Measurements from ENCODE around the gene DUSP21. TPM values are rescaled to one million over a fixed set of nuclear protein-coding genes. Genes with fewer than 3 reads are reported as not detected.

The DUSP21 gene
- total RNA-seq, 5 donors from 2014 or later (not counting 1 experiment from before 2014, with no cell fraction given), result not detected

GRCh38 chrX:44874420-44875184 is 30.8 kb downstream of the DUSP21 start:
- no peaks in the 10 kb centered on the region for H3K27me3 ChIP-seq (replicated peaks in 1 of 2; ENCODE audit: control insufficient read depth in 2 of 2, extremely low read depth in 1 of 2, insufficient read depth in 2 of 2, low read length in 1 of 2)
- no peaks in the 10 kb centered on the region for H3K9me3 ChIP-seq
- DNase-seq (peak in 25 of 35 experiments; percentile 2 to 55 (median 16)), ATAC-seq (replicated peaks in 1 of 4) (no peak)
- WGBS (ENCODE audit: insufficient coverage), result 0% methylated on average over 2 of the region's 14 CpGs
- Mint-ChIP-seq H3K27me3 (no peaks in the 10 kb centered on the region), H3K9me3 (no peaks in the 10 kb centered on the region), H3K27ac (peak overlapping the region; percentile 96 to 98), H3K4me1 (peaks cover 41 to 57% (median 51%) of the 10 kb centered on the region in 3 donors), H3K36me3 (no peaks in the 10 kb centered on the region), H3K4me3 (peak overlapping the region; percentile 94 to 98 (median 96))
- H3K36me3 ChIP-seq (ENCODE audit: control insufficient read depth in 2 of 2, extremely low read depth in 1 of 2, insufficient read depth in 1 of 2, low read length in 1 of 2), result no peaks in the 10 kb centered on the region
- peak overlapping the region; percentile 86 to 95 for H3K4me3 ChIP-seq (ENCODE audit: control insufficient read depth in 1 of 2, extremely low read depth in 1 of 2, low read length in 1 of 2)
- ChIA-PET POLR2A (interaction anchor here (0.6 to 0.7 kb wide), 5 partner anchors 8 to 204 kb away, joined by 3 to 7 read pairs (median 3); no protein-coding TSS in a partner anchor), CTCF (interaction anchor here (0.6 to 1.1 kb wide), 7 partner anchors 13 to 1945 kb away, joined by 3 to 4 read pairs (median 3); no protein-coding TSS in a partner anchor)
- H3K4me1 ChIP-seq (ENCODE audit: control insufficient read depth in 1 of 2, extremely low read depth in 1 of 2, insufficient read depth in 2 of 2, low read length in 2 of 2), result peaks cover 8 to 32% of the 10 kb centered on the region in 2 experiments
- H3K27ac ChIP-seq (ENCODE audit: low read length), result peak overlapping the region; percentile 91

GRCh38 chrX:44875185-44875489 is 31.3 kb downstream of the DUSP21 start:
- Histone ChIP-seq H3K27ac (ENCODE audit: low read length) (peak overlapping the region; percentile 41), H3K27me3 (replicated peaks in 1 of 2; ENCODE audit: control insufficient read depth in 2 of 2, extremely low read depth in 1 of 2, insufficient read depth in 2 of 2, low read length in 1 of 2) (no peaks in the 10 kb centered on the region), H3K9me3 (no peaks in the 10 kb centered on the region), H3K4me1 (ENCODE audit: control insufficient read depth in 1 of 2, extremely low read depth in 1 of 2, insufficient read depth in 2 of 2, low read length in 2 of 2) (peaks cover 8 to 32% of the 10 kb centered on the region in 2 experiments), H3K4me3 (ENCODE audit: control insufficient read depth in 1 of 2, extremely low read depth in 1 of 2, low read length in 1 of 2) (peak overlapping the region; percentile 86 to 95), H3K36me3 (ENCODE audit: control insufficient read depth in 2 of 2, extremely low read depth in 1 of 2, insufficient read depth in 1 of 2, low read length in 1 of 2) (no peaks in the 10 kb centered on the region)
- H3K4me3 Mint-ChIP-seq, result peak overlapping the region; percentile 94 to 98 (median 96)
- H3K27ac Mint-ChIP-seq, result peak overlapping the region; percentile 96 to 98
- ATAC-seq (replicated peaks in 1 of 4) (no peak), DNase-seq (no peak)
- CTCF ChIA-PET, result interaction anchor here (0.6 to 1.1 kb wide), 5 partner anchors 12 to 1946 kb away, joined by 3 read pairs; no protein-coding TSS in a partner anchor
- H3K4me1 Mint-ChIP-seq, result peaks cover 42 to 58% (median 51%) of the 10 kb centered on the region in 3 donors
- no peaks in the 10 kb centered on the region for H3K27me3 Mint-ChIP-seq
- WGBS (ENCODE audit: insufficient coverage), result no CpG with 5 or more reads among the region's 5 CpGs
- H3K9me3 Mint-ChIP-seq, result no peaks in the 10 kb centered on the region
- POLR2A ChIA-PET, result interaction anchor here (0.6 kb wide), 3 partner anchors 9 to 38 kb away, joined by 3 to 7 read pairs (median 3); no protein-coding TSS in a partner anchor
- no peaks in the 10 kb centered on the region for H3K36me3 Mint-ChIP-seq

GRCh38 chrX:44876086-44876485 is 32.3 kb downstream of the DUSP21 start:
- H3K27me3 Mint-ChIP-seq, result no peaks in the 10 kb centered on the region

GRCh38 chrX:44876767-44877166 is 32.9 kb downstream of the DUSP21 start:
- POLR2A ChIA-PET, result interaction anchor here in 1 of 2 donors (0.6 to 0.7 kb wide), 2 partner anchors 22 to 198 kb away, joined by 3 to 4 read pairs; no protein-coding TSS in a partner anchor
- H3K4me1 ChIP-seq (ENCODE audit: control insufficient read depth in 1 of 2, extremely low read depth in 1 of 2, insufficient read depth in 2 of 2, low read length in 2 of 2), result peaks cover 12 to 28% of the 10 kb centered on the region in 2 experiments
- no peaks in the 10 kb centered on the region for H3K9me3 ChIP-seq
- H3K36me3 ChIP-seq (ENCODE audit: control insufficient read depth in 2 of 2, extremely low read depth in 1 of 2, insufficient read depth in 1 of 2, low read length in 1 of 2), result no peaks in the 10 kb centered on the region
- H3K4me3 ChIP-seq (ENCODE audit: control insufficient read depth in 1 of 2, extremely low read depth in 1 of 2, low read length in 1 of 2), result no peak overlapping the region
- peaks cover 49 to 66% (median 57%) of the 10 kb centered on the region in 3 donors for H3K4me1 Mint-ChIP-seq
- H3K27ac Mint-ChIP-seq, result no peak overlapping the region
- no peaks in the 10 kb centered on the region for H3K27me3 Mint-ChIP-seq
- peak overlapping the region in 2 of 3 donors; percentile 6 to 96 for H3K4me3 Mint-ChIP-seq
- H3K9me3 Mint-ChIP-seq, result no peaks in the 10 kb centered on the region
- no peaks in the 10 kb centered on the region for H3K36me3 Mint-ChIP-seq
- CTCF ChIA-PET, result no interaction called here
- no CpG with 5 or more reads among the region's 19 CpGs for WGBS (ENCODE audit: insufficient coverage)
- no peak for DNase-seq
- no peaks in the 10 kb centered on the region for H3K27me3 ChIP-seq (replicated peaks in 1 of 2; ENCODE audit: control insufficient read depth in 2 of 2, extremely low read depth in 1 of 2, insufficient read depth in 2 of 2, low read length in 1 of 2)
- H3K27ac ChIP-seq (ENCODE audit: low read length), result no peak overlapping the region
- no peak for ATAC-seq (replicated peaks in 1 of 4)

More at GRCh38 chrX:44876086-44876485, 32.3 kb downstream of the DUSP21 start:
- DNase-seq, result no peak
- no peak overlapping the region for H3K4me3 ChIP-seq (ENCODE audit: control insufficient read depth in 1 of 2, extremely low read depth in 1 of 2, low read length in 1 of 2)
- Mint-ChIP-seq H3K9me3 (no peaks in the 10 kb centered on the region), H3K27ac (peak overlapping the region; percentile 44 to 59), H3K4me3 (peak overlapping the region; percentile 66 to 98 (median 96)), H3K36me3 (no peaks in the 10 kb centered on the region), H3K4me1 (peaks cover 47 to 65% (median 56%) of the 10 kb centered on the region in 3 donors)
- no peak overlapping the region for H3K27ac ChIP-seq (ENCODE audit: low read length)
- POLR2A ChIA-PET, result interaction anchor here in 1 of 2 donors (0.6 to 0.7 kb wide), 2 partner anchors 23 to 198 kb away, joined by 3 to 4 read pairs; no protein-coding TSS in a partner anchor
- no peak for ATAC-seq (replicated peaks in 1 of 4)
- CTCF ChIA-PET, result no interaction called here
- no peaks in the 10 kb centered on the region for H3K36me3 ChIP-seq (ENCODE audit: control insufficient read depth in 2 of 2, extremely low read depth in 1 of 2, insufficient read depth in 1 of 2, low read length in 1 of 2)
- peaks cover 11 to 32% of the 10 kb centered on the region in 2 experiments for H3K4me1 ChIP-seq (ENCODE audit: control insufficient read depth in 1 of 2, extremely low read depth in 1 of 2, insufficient read depth in 2 of 2, low read length in 2 of 2)
- no CpG with 5 or more reads among the region's 4 CpGs for WGBS (ENCODE audit: insufficient coverage)
- H3K9me3 ChIP-seq, result no peaks in the 10 kb centered on the region
- no peaks in the 10 kb centered on the region for H3K27me3 ChIP-seq (replicated peaks in 1 of 2; ENCODE audit: control insufficient read depth in 2 of 2, extremely low read depth in 1 of 2, insufficient read depth in 2 of 2, low read length in 1 of 2)

GRCh38 chrX:44878780-44879179 is 35.0 kb downstream of the DUSP21 start:
- H3K4me1 ChIP-seq (ENCODE audit: control insufficient read depth in 1 of 2, extremely low read depth in 1 of 2, insufficient read depth in 2 of 2, low read length in 2 of 2), result peaks cover 20 to 25% of the 10 kb centered on the region in 2 experiments
- CTCF ChIA-PET, result no interaction called here
- no peak overlapping the region for H3K27ac Mint-ChIP-seq

GRCh38 chrX:44881549-44881948 is 37.7 kb downstream of the DUSP21 start:
- H3K9me3 Mint-ChIP-seq, result no peaks in the 10 kb centered on the region
- Histone ChIP-seq H3K36me3 (ENCODE audit: control insufficient read depth in 2 of 2, extremely low read depth in 1 of 2, insufficient read depth in 1 of 2, low read length in 1 of 2) (no peaks in the 10 kb centered on the region), H3K9me3 (no peaks in the 10 kb centered on the region), H3K4me3 (ENCODE audit: control insufficient read depth in 1 of 2, extremely low read depth in 1 of 2, low read length in 1 of 2) (no peak overlapping the region), H3K27me3 (replicated peaks in 1 of 2; ENCODE audit: control insufficient read depth in 2 of 2, extremely low read depth in 1 of 2, insufficient read depth in 2 of 2, low read length in 1 of 2) (no peaks in the 10 kb centered on the region), H3K4me1 (ENCODE audit: control insufficient read depth in 1 of 2, extremely low read depth in 1 of 2, insufficient read depth in 2 of 2, low read length in 2 of 2) (peaks cover 13 to 23% of the 10 kb centered on the region in 2 experiments), H3K27ac (ENCODE audit: low read length) (no peak overlapping the region)
- ChIA-PET CTCF (interaction anchor here in 1 of 2 donors (0.7 kb wide), 1 partner anchor 172 kb away, joined by 3 read pairs; no protein-coding TSS in a partner anchor), POLR2A (no interaction called here)
- H3K4me3 Mint-ChIP-seq, result peak overlapping the region in 1 of 3 donors; percentile 36
- peaks cover 66 to 88% (median 83%) of the 10 kb centered on the region in 3 donors for H3K4me1 Mint-ChIP-seq
- no peak for ATAC-seq (replicated peaks in 1 of 4)
- H3K36me3 Mint-ChIP-seq, result no peaks in the 10 kb centered on the region
- no peak for DNase-seq
- 80% methylated on average over 1 of the region's 10 CpGs for WGBS (ENCODE audit: insufficient coverage)
- H3K27ac Mint-ChIP-seq, result no peak overlapping the region
- no peaks in the 10 kb centered on the region for H3K27me3 Mint-ChIP-seq

More at GRCh38 chrX:44878780-44879179, 35.0 kb downstream of the DUSP21 start:
- Mint-ChIP-seq H3K36me3 (no peaks in the 10 kb centered on the region), H3K9me3 (no peaks in the 10 kb centered on the region), H3K27me3 (no peaks in the 10 kb centered on the region), H3K4me1 (peaks cover 58 to 86% (median 73%) of the 10 kb centered on the region in 3 donors), H3K4me3 (peak overlapping the region in 2 of 3 donors; percentile 4 to 16)
- no peak for ATAC-seq (replicated peaks in 1 of 4)
- POLR2A ChIA-PET, result no interaction called here
- no peaks in the 10 kb centered on the region for H3K27me3 ChIP-seq (replicated peaks in 1 of 2; ENCODE audit: control insufficient read depth in 2 of 2, extremely low read depth in 1 of 2, insufficient read depth in 2 of 2, low read length in 1 of 2)
- H3K36me3 ChIP-seq (ENCODE audit: control insufficient read depth in 2 of 2, extremely low read depth in 1 of 2, insufficient read depth in 1 of 2, low read length in 1 of 2), result no peaks in the 10 kb centered on the region
- no peak overlapping the region for H3K27ac ChIP-seq (ENCODE audit: low read length)
- WGBS (ENCODE audit: insufficient coverage), result no CpG with 5 or more reads among the region's 8 CpGs
- DNase-seq, result no peak
- H3K9me3 ChIP-seq, result no peaks in the 10 kb centered on the region
- H3K4me3 ChIP-seq (ENCODE audit: control insufficient read depth in 1 of 2, extremely low read depth in 1 of 2, low read length in 1 of 2), result no peak overlapping the region
